ENCODE results near the gene STEAP1.
"Not testable (repeated sequence)": the region's sequence is repeated elsewhere in the genome, so short reads cannot be mapped to it uniquely, and the experiment has no call there.

The STEAP1 gene

DNA sequence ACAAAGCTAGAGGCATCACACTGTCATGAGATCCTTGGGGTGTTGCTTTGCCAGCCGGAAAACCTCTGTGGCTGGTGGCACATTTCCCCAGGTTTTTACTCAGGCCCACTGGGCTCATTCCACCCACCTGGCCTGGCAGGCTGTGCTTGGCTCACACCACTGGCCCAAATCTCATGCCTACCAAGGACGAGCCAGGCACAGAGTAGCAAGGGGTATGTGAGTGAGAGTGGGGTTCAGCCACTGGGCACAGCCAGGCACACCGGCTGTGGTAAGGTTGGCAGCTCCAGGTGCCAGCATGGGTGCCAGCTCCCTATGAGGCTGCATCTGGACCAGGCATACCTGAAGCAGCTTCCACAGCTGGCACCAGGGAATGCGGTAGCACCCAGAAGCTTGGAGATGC, 21.4 kb downstream of the STEAP1 start:
- no peak for DNase-seq

GRCh38 chr7:90176195-90176594, 21.9 kb downstream of the STEAP1 start:
- no peak for DNase-seq

- no peak for DNase-seq
These were observed 23.9 kb downstream of the STEAP1 start for GRCh38 chr7:90178166-90178565.

DNA sequence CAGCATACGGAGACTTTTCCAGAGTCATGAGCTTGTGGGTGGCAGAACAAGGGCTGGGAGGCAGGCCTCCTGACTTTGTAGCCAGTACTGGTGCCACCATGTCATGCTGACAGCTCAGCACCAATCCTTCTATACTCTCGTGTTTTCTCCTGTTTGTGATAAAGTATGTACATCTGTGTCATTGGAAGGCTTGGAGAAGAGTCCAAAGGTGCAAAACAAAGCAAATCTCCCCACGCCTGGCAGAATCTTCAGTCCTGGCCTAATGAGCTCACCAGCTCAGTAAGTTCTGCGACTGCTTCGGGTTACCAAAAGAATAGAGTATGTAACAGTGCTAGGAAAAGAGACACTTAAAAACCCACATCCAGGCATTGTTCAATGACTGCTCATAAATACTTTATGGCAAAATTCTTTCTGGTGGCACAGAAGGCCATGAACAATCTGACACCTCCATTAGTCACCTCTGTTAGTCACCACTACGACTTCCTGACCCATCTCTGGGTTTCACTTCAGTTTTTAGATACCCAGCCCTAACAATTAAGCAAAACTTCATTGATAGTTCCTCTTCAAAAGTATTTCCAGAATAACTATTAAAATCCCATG, 24.5 kb downstream of the STEAP1 start:
- DNase-seq: no peak

- no peak for DNase-seq
These were observed 25.8 kb downstream of the STEAP1 start for GRCh38 chr7:90180011-90180585.

DNA sequence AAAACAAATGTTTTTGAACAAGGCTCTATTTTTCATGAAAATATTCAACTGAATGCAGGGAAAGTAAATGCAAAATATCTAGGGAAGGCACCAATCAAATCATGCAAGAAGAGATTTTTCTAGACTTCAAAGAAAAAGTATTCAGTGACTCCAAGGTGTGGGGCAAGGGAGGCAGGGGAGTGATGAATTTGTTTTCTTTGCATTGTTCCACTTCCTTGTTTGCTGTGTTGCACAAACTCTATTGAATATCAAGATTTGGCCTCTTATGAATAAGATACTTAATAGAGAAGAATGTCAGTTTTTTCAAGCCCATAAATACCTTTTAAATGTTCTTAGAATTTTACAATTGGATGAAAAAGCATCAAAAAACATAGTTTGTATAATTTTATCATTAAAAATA, 26.4 kb downstream of the STEAP1 start:
- no peak for DNase-seq

GRCh38 chr7:90181485-90181884, 27.2 kb downstream of the STEAP1 start:
- DNase-seq: no peak

- DNase-seq: not testable (repeated sequence)
These were observed 32.0 kb downstream of the STEAP1 start for GRCh38 chr7:90186290-90186689.

GRCh38 chr7:90187507-90188050, 33.3 kb downstream of the STEAP1 start:
- DNase-seq: no peak

DNA sequence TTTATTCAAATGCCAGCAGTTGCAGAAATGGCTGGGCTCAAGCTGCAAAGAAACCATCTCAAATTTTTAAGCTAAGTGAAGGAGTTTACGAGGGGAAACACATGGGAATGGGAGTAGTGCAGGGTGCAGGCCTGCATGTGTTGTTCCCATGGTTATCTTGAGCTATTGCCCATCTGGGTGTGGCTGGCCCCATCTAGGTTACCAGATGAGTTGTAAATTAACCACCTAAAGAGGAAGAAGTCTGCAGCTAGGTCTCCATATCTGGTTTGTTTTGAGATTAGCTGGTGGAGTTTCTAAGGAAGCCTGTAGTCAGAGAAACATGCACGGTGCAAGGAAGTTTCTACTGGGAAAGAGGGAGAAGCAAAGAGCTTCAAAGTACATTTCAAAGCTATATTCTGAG, 34.0 kb downstream of the STEAP1 start:
- no peak for DNase-seq

DNA sequence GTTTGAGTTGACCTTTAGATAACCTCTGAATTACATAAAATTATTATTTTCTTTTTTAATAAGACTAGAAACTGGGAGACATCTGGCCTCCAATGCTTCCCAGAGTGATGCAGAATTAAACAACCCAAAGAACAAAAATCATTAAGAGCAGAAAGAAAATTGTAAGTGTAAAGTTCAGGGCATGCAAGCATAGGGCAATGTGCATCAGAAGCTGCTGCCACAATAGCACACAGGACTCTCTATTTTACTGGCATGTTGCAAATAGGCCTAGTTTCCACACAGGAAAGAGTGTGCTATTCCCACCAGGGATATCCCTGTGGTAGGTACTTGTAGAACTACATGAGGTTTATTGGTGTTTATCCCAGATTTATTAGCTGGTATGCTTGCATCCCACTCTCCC, 36.7 kb downstream of the STEAP1 start:
- no peak for DNase-seq

- no peak for DNase-seq
These were observed 37.4 kb downstream of the STEAP1 start for GRCh38 chr7:90191648-90192047.

DNA sequence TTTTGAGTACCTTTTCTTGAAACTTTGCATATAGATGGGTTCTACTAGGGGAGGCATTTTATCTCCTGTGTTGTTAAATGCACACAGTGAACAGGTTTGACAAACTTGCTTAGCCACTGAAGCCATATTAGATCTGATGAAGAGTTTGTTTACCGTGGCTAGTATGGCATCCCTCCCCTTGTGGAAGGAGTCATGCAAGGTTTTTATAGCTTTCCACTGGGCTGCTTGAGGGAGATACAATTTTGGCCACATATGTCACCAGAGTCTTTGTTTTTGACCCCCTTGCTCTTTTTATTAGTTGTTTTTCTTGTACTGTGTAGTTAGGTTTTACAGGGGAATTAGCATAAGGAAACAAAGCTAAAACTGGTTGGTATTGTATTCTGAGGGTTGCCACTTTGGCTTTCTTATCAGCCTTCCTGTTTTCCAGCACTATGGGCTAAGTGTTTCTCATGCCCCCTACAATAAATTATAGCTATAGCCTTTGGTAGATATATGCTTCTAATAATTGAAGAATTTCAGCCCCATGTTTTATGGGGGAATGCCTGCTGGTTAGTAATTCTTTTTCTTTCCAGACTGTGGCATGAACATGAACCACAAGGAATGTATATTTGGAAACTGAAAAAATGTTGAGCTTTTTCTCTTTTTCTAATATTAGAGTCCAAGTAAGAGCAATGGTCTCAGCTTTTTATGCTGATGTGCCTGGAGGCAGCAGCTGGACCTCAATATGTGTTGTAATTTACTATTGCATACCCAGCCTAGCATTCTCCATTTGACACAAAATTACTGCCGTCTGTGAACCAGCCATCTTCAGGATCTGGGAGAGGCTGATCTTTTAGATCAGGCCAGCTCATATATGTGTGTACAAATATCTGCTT, 38.8 kb downstream of the STEAP1 start:
- DNase-seq: no peak

GRCh38 chr7:90194911-90195809, 40.9 kb downstream of the STEAP1 start:
- DNase-seq: no peak

DNA sequence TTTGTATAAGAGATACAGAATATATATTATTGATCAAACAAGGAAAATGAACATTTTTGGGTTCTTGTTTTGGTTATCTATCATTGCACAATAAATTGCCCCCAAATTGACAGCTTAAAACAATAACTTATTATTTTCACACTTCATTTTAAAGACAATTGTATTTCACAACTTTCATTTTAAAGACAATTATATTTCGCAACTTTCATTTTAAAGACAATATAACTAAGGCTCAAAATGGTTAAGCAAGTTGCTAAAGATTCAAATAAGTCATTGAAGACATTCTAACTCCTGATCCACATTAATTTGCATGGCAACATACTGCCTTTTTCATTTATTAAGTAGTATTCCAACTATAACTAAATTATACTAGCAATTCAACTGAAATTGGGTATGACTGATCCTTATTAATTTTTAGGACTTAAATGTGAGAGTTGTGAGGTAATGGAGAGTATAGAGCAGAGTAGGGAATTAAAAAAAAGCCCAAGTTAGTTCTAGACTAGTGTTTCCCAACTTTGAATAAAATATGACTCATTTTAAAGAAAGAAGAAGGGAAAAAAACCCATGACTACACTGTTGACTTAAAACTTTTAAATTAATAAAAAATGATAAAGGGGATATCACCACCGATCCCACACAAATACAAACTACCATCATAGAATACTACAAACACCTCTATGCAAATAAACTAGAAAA, 47.4 kb downstream of the STEAP1 start:
- DNase-seq: no peak

GRCh38 chr7:90207956-90208355, 53.7 kb downstream of the STEAP1 start:
- no peak for DNase-seq

GRCh38 chr7:90209776-90210175, 55.5 kb downstream of the STEAP1 start:
- DNase-seq: no peak

DNA sequence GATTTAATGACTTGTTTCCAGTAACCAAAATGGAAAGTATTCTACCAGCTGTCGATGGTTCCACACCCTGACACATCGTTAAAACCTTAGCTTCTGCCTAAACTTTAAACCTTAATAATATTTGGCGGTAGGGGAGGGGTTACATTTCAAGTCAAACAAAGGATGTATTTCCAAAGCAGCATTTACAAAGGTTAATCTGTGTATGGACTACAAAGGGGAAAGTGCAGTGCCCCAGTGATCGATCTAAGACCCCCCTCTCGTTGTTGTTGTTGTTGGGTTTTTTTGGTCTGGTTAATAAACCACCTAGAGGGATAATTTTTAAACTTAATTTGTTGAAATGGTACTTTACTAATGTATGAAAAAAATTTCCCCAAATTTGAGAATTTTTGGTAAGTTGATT, 56.2 kb downstream of the STEAP1 start:
- no peak for DNase-seq

DNA sequence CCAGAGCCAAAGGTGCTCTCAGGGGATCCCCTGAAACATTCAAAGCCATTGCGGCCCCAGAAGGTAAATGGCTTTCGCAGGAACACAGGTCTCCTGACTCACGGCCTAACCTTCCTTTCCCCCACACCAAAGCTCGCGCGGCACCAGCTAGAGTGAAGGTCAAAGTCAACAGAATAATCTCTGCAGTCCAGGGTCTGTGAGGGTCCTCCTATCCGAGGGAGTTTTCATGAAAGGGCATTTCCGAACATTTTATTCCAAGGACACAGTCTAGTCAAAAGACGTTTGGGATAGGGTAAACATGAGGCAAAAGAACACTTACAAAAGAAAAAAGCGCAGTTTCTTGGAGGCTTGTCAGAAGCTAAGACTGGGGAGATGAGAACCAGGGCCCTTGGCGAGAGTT, 56.7 kb downstream of the STEAP1 start:
- no peak for DNase-seq

DNA sequence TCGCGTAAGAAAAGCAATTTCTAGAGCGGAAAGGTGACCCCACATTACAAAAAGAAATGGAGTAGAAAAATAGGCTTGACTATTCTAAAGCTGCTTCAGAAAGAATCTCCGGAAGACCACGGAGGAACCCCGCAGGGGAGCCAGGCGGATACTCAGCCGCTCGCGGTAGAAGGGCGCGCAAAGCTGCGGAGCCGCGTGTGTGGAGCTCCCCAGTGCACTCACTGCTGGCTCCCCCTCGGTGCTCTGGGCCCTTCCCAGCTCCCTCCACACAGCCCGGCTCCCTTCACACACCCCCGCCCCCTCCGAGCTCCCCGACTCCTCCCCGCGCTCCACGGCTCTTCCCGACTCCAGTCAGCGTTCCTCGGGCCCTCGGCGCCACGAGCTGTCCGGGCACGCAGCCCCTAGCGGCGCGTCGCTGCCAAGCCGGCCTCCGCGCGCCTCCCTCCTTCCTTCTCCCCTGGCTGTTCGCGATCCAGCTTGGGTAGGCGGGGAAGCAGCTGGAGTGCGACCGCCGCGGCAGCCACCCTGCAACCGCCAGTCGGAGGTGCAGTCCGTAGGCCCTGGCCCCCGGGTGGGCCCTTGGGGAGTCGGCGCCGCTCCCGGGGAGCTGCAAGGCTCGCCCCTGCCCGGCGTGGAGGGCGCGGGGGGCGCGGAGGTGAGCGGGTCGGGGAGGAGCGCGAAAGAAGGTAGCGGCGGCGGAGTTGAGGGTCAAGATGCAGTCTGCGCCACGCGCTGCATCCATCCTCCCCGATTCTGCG, 57.3 kb downstream of the STEAP1 start, which contains the start of gene STEAP2:
Gene STEAP2, plus strand, starts transcription at position 350 of the 758 bp plus-strand sequence. CDS start 13,343 bp downstream, outside the sequence.
- no peak for DNase-seq

- no peak for DNase-seq
These were observed 57.9 kb downstream of the STEAP1 start for GRCh38 chr7:90212149-90212495.

All from effector CD8-positive, alpha-beta T cell (primary cell).